ENCODE results near the gene CDKN1A.

CDKN1A gene

DNA sequence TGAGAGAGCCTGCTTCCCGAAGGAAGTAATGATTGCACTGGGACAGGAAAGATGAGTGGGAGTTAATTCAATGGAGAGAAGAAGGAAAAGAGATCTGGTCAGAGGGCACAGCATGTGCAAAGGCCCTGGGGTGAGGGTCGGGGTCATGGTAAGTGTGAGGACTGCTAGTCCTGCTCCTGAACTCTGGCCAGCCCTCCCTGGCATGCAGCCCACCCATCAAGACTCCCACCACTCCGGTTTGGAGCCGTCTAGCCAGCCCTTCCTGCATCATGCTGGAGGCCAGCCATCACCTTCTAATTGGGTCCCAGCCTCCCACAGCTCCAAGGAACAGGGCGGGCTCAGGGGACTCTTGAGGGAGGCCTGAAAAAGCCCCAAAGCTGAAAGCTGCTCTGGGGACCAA lies 42.2 kb upstream of the CDKN1A start:
- TF ChIP-seq, protein P1, sequence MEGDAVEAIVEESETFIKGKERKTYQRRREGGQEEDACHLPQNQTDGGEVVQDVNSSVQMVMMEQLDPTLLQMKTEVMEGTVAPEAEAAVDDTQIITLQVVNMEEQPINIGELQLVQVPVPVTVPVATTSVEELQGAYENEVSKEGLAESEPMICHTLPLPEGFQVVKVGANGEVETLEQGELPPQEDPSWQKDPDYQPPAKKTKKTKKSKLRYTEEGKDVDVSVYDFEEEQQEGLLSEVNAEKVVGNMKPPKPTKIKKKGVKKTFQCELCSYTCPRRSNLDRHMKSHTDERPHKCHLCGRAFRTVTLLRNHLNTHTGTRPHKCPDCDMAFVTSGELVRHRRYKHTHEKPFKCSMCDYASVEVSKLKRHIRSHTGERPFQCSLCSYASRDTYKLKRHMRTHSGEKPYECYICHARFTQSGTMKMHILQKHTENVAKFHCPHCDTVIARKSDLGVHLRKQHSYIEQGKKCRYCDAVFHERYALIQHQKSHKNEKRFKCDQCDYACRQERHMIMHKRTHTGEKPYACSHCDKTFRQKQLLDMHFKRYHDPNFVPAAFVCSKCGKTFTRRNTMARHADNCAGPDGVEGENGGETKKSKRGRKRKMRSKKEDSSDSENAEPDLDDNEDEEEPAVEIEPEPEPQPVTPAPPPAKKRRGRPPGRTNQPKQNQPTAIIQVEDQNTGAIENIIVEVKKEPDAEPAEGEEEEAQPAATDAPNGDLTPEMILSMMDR (IDR thresholded peaks at IDR 0.05; ENCODE audit: borderline replicate concordance, control extremely low read depth, extremely low read depth, insufficient read depth, missing control alignments), result no peak
- no peak for DNase-seq (ENCODE audit: low spot score)
- in situ Hi-C loops (cut with MboI; ENCODE audit: low sequenced_read_pairs, unreplicated experiment), result no loop called here

DNA sequence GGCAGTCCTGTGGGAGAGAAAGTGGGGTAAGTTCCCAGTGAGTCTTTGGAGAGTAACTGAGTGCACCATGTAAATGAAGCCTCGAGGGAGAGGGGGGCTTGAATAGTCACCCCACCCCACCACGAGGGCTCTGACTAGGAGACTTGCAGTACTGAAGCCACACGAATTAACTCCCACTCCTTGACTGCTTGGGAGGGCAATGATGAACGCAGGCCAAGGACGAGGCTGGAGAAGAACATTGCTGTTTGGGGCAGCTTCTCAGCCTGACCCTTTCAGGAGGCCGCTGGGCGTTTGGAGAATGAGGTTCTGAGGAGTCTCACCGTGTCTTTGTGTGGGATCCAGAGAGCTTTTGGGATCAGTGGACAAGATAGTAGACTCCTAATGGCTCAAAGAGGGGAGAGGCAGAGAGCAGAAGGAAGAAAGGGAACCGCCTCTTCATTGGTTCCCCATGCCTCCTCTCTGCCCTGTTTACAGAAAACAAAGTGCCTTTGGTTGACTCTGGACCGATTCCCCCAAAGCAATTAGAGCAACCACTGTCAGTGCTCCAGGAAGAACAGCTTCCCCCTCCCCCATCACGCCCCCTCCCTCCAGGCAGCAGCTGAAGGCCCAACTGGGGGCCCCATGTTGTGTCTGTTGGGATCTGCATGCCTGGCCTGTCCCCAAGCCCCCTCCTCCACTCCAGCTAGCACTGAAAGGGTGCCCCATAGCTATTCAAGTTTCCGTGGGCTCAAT lies 41.7 kb upstream of the CDKN1A start:
- TF ChIP-seq, protein P1 (IDR thresholded peaks at IDR 0.05; ENCODE audit: borderline replicate concordance, control extremely low read depth, extremely low read depth, insufficient read depth, missing control alignments), result no peak
- in situ Hi-C loops (cut with MboI; ENCODE audit: low sequenced_read_pairs, unreplicated experiment), result no loop called here
- DNase-seq (ENCODE audit: low spot score), result no peak

DNA sequence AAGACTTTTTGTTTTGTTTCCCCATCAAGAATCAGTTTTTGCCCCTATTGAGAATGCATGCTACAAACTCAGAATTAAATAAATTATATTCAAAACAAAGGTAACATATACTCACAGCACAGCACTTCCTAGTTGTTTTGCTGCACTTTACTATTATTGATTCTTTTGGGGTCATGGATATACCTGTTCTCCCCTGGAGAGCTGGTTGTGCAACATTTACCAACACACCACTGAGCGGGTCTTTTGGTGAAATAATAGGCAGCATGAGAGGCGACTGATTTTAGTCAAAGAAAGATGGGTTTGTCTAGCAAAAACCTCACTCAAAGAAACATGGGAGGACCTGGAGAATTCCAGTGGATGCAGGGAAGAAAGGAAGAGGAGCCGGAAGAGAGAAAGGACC lies 39.9 kb upstream of the CDKN1A start:
- no peak for DNase-seq (ENCODE audit: low spot score)
- in situ Hi-C loops (cut with MboI; ENCODE audit: low sequenced_read_pairs, unreplicated experiment), result no loop called here
- TF ChIP-seq, protein P1 (IDR thresholded peaks at IDR 0.05; ENCODE audit: borderline replicate concordance, control extremely low read depth, extremely low read depth, insufficient read depth, missing control alignments), result no peak

DNA sequence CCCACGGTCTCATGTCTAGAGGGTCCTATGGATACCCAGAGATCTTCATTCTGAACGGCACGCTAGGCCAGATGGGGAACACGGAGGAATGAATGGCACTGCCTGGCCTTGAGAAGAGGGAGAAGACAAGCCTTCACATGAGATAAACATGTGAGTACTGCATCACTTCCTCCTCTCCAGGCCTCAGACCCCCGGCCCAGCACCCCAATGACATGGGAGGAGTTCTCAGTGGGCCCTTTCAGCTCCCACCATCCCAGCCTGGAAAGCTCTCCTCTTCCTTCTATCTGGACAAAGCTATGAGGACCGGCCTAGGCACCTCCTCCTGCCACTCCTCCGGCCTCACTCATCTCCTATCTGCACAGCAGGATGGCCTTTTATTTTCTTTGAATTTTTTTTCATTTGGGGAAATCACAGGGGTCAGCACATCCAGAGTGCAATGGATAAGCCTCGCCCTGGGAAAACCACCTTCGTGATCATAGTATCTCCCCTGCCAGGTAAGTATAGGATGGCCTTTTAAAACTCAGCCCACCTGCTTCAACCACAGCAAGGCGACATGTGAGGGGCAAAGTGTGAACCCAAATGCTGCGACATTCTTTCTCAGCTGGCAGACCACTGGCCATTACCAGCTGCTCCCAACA lies 39.2 kb upstream of the CDKN1A start:
- DNase-seq (ENCODE audit: low spot score), result no peak
- in situ Hi-C loops (cut with MboI; ENCODE audit: low sequenced_read_pairs, unreplicated experiment), result no loop called here
- TF ChIP-seq, protein P1 (IDR thresholded peaks at IDR 0.05; ENCODE audit: borderline replicate concordance, control extremely low read depth, extremely low read depth, insufficient read depth, missing control alignments), result no peak

DNA sequence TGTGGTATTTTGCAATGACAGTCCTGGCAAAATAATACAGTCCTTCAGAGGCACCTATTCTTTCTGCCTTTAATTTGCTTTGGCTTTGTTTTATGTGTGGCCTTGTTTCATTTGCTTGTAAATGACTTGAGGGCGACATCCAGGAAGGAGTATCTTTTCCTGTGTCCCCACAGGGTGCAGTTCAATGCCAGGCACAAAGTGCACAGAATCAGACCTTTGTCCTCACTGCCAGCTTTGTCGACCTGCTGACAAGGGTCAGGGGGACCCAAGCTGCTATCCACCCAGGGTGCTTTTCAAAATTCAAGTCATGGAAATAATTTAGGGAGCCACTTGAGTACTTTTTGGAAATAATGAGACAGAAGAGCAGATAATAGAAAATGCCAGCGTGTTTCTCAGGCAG lies 37.0 kb upstream of the CDKN1A start:
- TF ChIP-seq, protein P1 (IDR thresholded peaks at IDR 0.05; ENCODE audit: borderline replicate concordance, control extremely low read depth, extremely low read depth, insufficient read depth, missing control alignments), result no peak
- DNase-seq (ENCODE audit: low spot score), result no peak
- in situ Hi-C loops (cut with MboI; ENCODE audit: low sequenced_read_pairs, unreplicated experiment), result no loop called here

DNA sequence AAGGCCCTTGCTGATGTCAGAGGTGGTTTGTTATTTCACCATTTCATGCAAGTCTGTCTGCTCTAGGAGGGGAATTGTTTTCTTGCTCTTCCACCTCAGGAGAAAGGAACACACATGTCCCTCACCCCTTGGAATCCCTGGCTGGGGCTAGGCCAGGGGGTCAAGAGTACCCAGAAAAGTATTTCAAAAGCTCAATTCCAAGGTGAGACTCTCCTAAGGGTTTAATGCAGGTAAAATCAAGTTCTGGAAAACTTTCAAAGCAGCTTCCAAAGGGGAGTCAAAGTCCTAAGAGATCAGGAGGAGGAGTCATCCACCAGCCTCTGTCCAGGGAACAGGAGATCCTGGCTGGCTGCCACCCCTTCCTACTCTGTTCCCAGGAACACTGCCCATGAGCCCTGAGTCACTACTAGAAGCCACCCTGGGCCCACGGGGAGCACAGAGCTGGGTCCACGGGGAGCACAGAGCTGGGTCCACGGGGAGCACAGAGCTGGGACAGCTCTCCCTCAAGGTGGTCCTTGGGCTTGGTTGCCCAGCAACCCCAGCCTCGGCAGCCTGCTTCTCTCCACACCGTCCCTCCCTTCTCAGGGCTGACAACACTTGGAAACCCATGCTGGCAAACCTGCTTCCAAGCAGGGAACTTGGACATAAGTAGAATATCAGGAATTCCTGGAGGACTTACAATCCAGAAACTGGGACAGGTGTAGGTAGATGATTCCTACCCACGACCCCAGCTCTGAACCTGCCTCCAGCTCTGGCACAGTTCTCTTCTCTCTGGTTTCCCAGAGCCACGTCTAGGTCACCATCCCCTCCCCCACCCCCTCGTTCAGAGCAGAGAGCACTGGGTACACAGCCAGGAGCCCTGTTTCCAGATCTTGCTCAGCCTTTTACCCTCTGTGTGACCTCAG lies 35.3 kb upstream of the CDKN1A start:
- TF ChIP-seq, protein P1 (IDR thresholded peaks at IDR 0.05; ENCODE audit: borderline replicate concordance, control extremely low read depth, extremely low read depth, insufficient read depth, missing control alignments), result no peak
- in situ Hi-C loops (cut with MboI; ENCODE audit: low sequenced_read_pairs, unreplicated experiment), result no loop called here
- DNase-seq (ENCODE audit: low spot score), result no peak

Data from GM13976 (cell line).